NCI-H2171 (cell line): Measurements from ENCODE around the gene TRIM27.
"Not testable (repeated sequence)": the region's sequence is repeated elsewhere in the genome, so short reads cannot be mapped to it uniquely, and the experiment has no call there.

ENCODE experiments used
- DNase-seq: peaks from one replicate; lab custom pipeline; 2025; lab: John Stamatoyannopoulos, UW

Gene TRIM27

GRCh38 chr6:28864326-28864923 lies 59.4 kb downstream of the TRIM27 start:
- no peak for DNase-seq

GRCh38 chr6:28863604-28864325 lies 60.0 kb downstream of the TRIM27 start:
- peak; percentile 16 for DNase-seq

GRCh38 chr6:28862077-28862476 lies 61.7 kb downstream of the TRIM27 start:
- DNase-seq, result no peak

GRCh38 chr6:28861339-28861738 lies 62.4 kb downstream of the TRIM27 start:
- DNase-seq, result no peak

GRCh38 chr6:28860581-28860980 lies 63.2 kb downstream of the TRIM27 start:
- no peak for DNase-seq

- no peak for DNase-seq
Measured at GRCh38 chr6:28858963-28859362, 64.8 kb downstream of the TRIM27 start.

GRCh38 chr6:28856620-28857005 lies 67.2 kb downstream of the TRIM27 start:
- no peak for DNase-seq

- not testable (repeated sequence) for DNase-seq
Measured at GRCh38 chr6:28854405-28854804, 69.4 kb downstream of the TRIM27 start.
